Hematopoietic multipotent progenitor cell treated with erythropoietin and hydrocortisone succinate and interleukin-3 and kit ligand, for 15 days (in vitro differentiated cells): ENCODE measurements around the gene TRNP1.
"Not testable (repeated sequence)": the region's sequence is repeated elsewhere in the genome, so short reads cannot be mapped to it uniquely, and the experiment has no call there.

Experiments
- DNase-seq: peaks from one replicate; pipeline ENCODE4 v3.0.0-alpha.2; 2015; ENCODE audit warnings: low spot score

Gene TRNP1, protein sequence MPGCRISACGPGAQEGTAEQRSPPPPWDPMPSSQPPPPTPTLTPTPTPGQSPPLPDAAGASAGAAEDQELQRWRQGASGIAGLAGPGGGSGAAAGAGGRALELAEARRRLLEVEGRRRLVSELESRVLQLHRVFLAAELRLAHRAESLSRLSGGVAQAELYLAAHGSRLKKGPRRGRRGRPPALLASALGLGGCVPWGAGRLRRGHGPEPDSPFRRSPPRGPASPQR

DNA sequence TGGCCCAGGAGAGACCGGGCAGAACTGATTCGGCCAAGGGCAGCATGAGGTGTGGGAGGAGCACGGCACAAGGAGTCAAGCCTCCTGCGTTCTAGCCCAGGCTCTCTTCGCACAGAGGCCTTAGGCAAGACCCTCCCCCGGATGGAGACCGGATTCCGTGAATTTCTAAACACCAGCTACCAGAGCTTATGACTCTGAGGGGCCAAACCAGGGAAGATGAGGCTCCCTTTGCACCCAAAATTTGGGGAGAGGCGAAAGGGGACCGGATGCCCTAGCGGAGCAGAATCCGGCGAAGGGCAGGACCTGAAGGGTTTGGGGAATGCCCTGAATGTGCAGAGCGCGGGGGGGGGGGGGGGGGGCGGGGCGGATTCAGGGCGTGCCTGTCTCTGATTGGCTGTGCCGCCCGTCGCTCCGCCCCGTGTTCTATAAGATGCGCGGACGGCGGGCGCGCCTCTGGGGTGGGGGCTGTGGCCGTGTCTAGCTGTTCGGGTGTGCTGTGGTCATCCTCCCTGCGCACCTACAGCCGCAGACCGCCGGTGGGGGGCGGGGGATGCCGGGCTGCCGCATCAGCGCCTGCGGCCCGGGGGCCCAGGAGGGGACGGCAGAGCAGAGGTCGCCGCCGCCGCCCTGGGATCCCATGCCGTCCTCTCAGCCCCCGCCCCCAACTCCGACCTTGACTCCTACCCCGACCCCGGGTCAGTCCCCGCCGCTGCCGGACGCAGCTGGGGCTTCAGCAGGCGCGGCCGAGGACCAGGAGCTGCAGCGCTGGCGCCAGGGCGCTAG is at the start of gene TRNP1:
Gene TRNP1, plus strand, starts transcription at position 456 of the 783 bp plus-strand sequence. Its CDS starts 95 bp downstream, at position 551.
- peak; percentile 31 for DNase-seq

DNA sequence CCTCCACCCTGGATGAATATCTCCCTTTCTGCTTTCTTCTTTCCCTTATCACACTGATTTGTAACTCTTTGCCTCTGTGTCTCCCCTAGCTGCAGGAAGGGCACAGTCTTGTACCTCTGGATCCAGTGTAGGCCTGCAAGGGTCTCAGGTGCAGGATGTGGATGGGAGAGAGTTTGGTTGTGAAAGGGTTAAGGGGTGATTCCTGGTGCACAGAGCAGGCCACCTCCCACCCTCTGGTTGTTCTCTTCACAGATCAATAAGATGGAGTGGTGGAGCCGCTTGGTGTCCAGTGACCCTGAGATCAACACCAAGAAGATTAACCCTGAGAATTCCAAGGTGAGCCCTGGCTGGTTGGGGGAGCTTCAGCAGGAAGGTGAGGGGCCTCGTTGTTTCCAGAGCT is 48.4 kb upstream of the TRNP1 start:
- no peak for DNase-seq

DNA sequence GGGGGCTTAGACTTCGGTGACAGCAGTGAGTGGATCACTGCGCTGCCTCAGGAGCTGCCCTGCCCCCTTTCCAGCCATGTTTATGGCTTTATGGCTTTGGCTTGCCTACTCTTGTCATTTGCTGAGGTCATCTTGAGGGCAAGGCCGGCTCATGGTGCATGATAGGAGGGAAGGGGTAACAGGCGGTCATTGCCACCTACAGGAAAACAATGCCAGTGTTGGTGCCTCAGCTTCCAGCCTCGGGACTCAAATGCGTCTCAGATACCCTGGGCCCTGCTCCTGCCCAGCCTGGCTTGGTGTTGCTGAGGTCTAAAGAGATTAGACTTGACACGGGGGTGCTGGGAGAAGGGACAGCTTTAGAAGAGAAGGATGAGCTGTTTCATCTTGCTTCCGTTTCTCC is 47.8 kb upstream of the TRNP1 start:
- DNase-seq, result no peak

DNA sequence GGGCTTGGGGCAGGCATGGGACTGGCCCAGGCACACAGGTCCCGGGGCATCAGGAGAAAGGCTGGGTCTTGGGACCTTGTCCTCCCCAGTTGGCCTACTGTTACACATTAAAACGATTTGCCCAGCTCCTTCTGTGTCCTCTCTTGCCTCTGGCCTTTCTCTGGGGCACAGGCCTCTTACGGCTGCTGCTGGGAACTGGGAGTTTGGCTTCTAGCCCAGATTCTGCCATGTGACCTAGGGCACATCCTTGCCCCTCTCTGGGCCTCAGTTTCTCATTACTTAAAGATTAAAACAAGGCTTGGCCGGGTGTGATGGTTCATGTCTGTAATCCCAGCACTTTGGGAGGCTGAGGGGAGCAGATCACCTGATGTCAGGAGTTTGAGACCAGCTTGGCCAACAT is 47.2 kb upstream of the TRNP1 start:
- no peak for DNase-seq

DNA sequence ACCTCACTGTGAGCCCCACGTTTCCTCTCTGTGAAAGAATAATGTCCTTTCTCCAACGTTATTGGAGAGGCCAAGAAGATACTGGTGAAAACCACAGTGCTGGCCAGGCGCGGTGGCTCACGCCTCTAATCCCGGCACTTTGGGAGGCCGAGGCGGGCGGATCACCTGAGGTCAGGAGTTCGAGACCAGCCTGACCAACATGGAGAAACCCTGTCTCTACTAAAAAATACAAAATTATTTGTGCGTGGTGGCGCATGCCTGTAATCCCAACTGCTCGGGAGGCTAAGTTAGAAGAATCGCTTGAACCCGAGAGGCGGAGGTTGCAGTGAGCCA is 44.8 kb upstream of the TRNP1 start:
- not testable (repeated sequence) for DNase-seq

DNA sequence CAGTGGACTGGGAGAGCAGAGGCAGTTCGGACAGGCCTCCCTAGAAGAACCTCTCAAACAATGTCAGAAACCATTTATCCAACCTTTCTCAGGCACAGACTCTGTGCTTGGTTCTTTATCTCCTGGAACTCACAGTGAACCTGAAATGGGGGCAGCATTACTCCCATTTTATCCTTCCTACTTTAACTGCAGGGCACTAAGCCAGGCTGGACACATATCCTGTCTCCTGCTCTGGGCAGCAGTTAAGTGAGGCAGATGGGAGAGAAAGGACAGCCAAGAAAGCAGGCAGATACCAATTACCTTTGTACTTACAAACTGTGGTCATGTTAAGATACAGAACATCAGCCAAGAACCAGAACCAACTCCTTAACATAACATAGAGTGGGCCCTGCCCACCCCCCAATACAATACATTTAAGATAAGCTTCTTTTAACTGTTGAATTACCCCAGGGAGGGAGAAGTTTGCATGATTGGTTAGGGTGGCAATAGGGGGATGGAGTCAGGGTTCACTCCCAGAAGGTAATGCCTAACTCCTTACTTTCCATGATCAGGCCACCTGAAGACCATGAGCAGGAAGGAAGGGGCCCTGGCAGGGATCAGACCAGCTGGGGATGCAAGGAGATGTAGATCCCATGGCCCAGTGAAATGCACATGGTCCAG is 44.1 kb upstream of the TRNP1 start:
- DNase-seq, result no peak

DNA sequence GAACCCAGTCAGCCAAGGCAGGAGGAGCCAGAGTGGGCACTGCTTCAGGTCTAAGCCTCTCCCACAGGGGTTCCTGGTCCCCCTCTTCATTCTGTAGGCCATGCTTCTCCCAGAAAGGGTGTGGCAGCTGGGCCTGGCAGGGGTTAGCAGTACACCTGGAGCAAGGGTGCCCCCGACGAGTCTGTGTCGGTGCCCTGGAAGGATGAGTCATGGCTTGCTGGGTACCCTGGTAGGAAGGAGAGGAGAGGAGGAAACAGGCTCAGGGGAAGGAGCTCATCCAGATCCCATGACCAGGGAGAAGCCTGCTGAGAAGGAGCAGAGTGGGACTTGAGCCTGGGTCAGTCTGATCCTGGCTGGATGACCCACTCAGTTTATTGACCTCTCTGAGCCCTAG is 43.6 kb upstream of the TRNP1 start:
- DNase-seq, result no peak

DNA sequence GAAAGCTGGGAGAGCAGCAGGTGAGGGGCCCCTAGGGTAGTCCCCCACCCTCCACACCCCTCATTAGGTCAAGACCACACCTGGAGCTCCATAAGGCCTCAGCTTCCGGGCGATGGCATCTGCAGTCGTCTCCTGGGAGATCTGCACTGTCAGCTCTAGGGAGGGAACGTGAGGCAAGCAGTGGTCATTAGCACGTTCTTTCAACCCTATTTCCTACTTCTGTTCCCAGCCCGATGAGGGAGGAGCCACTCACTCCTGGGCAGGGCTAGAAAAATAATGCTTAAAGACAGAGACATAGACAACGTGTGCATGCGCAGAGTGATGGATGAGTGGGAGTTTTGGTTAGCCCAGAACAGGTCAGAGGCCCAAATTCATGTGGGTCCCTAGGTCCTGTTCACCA is 42.9 kb upstream of the TRNP1 start:
- no peak for DNase-seq

DNA sequence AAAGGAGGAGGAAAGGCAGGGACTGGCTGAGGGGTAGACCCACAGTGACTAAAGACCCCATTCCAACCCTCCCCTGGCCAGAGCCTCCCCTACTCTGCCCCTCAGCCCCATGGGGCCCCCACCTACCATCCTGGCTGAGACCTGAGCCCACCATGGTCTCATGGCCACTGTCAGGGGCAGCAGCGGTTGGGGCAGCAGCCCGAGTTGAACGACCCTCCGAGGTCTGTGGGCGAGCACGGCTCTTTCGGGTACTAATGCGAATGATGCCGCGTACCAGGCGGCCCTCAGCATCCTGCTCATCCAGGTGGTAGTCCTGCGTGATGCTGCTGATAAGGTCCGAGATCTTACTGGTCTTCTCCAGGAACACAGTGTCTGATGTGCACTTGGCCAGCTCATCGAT is 42.3 kb upstream of the TRNP1 start:
- DNase-seq, result no peak

DNA sequence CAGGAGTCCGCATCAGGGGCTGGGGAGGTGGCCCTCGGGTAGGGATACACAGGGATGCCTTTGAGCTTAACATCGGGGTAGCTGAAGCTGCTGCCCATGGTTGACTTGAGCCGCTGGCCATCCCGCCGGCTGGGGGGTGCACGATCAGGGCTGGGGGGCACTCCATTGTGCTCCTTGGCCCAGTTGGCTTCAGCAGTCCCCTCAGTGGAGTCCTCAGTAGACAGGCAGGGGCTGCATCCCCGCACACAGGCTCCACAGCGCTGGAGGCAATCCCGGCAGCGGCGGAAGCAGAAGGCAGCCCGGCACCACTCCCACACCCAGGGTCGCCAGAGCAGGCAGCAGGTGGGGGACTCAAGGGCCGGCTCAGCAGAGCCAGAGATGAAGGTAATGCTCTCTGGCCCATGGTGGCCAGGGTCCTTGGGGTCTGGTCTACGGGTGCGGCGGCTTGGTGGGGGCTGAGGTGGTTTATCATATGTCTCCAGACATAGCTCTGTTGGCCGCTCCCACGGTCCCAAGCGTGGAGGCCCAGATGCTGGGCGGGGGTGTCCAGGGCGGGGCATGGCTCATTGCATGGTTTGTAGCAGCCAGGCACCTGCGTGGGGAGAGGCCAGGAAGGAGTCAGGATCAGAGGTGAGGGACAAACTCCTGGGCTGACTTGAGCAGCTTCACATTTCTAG is 41.5 kb upstream of the TRNP1 start:
- no peak for DNase-seq

DNA sequence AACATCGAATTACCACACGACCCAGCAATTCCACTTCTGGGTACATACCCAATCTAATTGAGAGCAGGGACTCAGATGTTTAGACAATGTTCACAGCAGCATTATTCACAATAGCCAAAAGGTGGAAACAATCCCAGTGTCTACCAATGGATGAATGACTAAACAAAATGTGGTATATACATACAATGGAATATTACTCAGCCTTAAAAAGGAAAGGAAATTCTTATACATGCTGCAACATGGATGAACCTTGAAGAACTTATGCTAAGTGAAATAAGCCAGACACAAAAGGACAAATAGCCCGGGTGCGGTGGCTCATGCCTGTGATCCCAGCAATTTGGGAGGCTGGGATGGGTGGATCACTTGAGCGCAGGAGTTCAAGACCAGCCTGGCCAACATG is 40.1 kb upstream of the TRNP1 start:
- DNase-seq, result no peak

DNA sequence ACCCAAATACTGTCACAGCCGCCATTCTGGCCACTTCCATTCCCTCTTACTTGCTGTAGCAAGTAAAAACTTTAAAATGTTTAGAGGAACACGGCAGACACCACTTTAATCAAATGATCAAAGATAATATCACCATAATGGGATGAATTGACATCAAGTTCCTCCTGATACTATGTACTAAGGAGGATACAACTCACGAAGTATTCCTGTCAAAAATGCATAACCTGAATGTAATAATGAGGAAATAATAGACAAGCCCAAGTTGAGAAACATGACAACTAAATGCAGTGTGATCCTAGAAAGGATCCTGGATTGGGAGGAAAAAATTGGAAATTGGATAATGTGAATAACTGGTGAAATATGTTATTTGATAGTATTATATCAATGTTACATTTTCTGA is 37.2 kb upstream of the TRNP1 start:
- no peak for DNase-seq

DNA sequence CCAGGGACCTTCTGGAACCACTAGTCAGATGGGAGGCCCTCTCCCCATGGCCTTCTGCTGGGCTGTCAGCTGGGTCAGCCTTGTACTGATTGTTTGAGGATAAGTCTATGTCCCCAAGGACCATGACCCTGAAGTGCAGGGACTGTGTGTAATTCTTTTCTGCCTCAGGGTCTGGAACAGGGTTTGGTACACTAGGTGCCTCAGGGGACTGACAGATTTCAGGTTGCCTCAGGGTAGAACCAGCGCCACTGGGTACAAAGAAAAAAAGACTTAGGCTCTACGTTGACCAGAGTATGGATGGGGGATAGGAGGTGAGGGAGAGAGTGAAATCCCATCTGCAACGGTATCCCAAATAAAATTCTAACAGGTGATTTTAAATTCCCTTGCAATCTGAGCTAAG is 36.2 kb upstream of the TRNP1 start:
- no peak for DNase-seq

DNA sequence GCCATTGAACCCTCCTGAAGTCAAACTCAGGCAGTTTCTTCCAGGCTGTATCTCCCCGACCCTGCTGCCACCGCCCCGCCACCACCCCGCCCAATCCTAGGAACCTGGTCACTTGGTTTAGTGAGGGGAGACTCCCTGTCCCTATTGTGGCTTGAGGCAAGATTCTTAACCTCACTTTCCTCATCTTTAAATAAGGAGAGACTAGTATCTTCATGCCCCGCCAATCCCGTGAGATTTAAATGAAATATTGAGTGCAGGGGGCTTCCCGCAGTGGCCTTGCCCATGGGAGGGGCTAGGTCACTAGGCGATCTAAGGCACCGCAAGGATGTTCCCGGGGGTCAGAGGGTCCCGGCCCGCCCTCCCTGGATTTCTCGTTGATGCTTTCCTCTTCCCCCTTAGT is 34.2 kb upstream of the TRNP1 start:
- DNase-seq, result no peak

DNA sequence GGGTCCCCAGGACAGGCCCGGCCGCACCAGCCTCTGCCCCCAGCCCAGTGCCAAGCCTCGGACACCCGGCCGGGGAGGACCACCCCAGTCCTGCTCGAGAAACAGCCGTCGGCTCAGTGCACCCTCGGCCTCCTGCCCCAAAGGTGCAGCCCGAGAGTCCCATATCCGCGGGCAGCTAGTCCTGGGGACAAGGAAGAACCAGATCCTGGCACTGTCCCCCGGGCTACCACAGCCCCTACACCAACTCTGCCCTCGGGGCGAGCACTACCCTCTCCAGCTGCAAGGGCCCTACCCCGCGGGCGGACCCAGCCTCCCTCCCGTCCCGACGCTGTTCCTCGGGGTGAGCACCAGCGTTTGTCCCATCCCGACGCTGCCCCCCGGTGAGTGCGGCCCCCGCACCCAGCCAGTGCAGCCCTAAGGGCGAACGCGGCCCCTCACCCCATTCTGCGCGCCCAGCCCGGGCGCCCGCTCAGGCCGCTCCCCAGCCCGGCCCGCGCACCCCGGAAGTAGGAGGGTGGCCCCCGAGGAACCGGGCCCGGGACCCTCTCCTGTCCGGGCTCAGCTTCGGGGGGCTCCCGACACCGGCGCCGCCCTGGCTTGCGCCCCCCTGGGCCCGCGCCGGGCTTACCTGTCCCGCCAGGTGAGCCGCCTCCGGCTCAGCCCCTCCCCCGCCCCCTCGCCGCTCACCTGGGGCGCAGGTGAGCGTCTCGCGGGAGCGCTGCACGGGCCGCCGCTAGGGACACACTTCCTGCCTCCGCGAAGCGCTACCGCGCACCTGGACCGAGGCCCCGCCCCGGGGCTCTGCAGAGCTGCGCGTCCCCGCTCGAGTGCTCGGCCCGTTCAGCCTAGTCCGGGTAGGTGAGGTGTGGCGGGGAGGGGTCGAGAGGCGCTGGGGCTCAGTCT is 33.5 kb upstream of the TRNP1 start, which contains the start of gene KDF1:
Gene KDF1, minus strand, starts transcription at position 747 of the 903 bp plus-strand sequence. CDS start 8,088 bp downstream, outside the sequence.
- no peak for DNase-seq

DNA sequence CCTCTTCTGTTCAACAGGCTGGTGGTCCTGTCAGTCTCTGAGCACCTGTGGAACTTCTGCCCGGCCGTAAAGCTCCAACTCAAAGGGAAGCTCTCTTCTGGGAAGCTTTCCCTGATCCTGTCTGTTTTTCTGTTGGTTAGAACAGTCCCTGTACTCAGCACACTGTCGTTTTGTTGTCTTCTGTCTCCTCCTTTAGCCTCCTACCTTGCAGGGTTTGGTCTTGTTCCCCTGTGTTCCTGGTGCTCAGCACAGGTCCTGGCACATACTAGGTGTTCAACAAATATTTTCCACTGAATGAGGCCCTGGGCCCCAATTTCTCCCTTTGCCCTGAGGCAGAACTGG is 32.9 kb upstream of the TRNP1 start:
- DNase-seq, result no peak

DNA sequence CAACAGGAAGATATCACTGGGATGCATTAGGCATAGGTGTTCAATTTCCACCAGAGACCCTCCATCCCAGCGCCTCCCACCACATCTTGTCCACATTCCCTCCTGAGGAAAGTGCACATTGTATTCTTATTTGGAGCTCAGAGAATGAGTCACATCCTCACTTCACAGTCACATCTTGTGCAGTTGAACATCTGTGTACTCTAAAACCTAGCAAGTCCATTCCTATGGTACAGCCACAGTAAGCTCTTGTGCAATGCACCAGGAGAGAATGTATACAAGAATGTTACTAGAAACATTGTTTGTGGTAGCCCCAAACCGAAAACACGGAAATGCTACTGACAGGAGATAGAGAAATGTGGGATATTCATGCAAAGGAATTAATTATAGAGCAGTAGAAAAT is 31.7 kb upstream of the TRNP1 start:
- no peak for DNase-seq

DNA sequence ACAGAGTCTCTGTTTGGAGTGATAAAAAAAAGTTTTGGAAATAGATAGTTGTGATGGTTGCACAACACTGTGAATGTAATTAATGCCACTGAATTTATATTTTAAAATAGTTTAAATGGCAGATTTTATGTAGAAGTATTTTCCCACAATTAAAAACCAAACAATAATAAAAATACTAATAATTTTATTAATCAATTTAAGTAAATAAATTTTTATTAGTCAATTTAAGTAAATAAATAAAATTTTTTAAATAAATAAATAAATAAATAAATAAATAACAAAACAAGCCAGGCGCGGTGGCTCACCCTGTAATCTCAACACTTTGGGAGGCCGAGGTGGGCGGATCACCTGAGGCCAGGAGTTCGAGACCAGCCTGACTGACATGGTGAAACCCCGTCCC is 28.3 kb upstream of the TRNP1 start:
- no peak for DNase-seq

DNA sequence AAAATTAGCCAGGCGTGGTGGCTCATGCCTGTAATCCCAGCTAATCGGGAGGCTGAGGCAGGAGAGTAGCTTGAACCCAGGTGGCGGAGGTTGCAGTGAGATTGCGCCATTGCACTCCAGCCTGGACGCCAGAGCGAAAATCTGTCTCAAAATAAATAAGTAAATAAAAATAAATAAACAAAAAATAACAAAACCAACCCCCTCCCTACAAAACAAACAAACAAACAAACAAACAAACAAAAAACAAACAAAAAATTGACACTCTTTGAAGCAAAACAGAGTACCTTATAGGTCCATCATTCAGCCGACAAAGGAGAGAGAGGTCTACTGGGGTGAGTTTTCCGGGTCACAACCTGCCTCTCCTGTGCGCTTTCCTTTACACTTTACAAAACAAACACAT is 27.9 kb upstream of the TRNP1 start:
- no peak for DNase-seq

DNA sequence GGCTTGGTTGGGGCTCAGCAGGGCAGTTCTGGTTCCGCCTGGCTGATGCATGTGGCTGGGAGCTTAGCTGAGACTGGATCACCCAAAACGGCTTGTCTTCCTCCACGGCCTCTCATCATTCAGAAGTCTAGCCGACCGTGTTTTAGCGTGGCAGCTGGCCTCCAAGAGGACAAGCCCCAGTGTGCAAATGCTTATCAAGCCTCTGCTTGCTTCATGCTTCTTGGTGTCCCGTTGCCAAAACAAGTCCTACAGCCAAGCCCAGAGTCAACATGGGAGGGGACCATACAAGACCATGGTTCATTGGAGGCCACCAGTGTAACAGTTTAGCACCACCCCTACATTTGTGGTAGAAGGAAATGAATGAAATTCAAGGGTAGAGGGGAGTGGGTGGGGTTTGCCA is 22.7 kb upstream of the TRNP1 start:
- DNase-seq, result no peak

DNA sequence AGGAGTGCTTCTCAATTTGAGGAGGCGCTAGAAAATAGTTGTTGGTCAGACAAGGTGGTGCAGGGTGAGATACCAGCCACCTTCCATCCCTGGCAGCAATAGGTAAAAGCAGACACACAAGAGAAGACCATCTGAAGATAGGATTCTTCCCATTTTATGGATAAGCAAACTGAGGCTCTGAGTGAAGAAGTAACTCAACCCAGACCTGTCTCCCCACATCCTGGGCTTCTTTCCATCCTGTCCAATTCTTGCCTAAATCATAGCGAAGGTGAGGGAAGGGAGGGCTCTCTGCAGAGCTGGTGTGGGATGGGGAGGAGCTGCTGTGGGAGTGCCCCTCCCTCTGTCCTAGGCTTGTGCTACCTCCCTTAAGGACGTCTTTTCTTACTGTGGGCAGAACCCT is 21.9 kb upstream of the TRNP1 start:
- no peak for DNase-seq

DNA sequence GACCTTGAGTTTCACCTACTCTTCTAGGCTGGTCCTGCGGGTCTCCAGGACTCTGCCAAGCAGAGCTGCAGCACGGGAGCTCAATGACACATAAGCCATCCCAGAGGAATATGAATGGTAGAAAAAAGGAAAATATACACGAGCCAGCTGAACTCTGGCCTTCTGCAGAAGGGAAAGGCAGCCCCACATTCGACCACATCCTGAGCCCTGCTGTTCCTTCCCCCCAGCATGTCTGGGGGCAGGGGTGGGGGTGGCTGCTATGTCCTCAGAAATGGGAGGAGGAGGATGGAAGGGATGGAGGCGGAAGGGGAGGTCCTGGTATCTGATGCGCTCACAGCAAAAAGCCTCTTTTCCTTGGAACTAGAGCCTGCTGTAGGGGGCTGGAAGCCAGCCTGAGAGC is 21.1 kb upstream of the TRNP1 start:
- DNase-seq, result no peak
